HG02610 (cell line): ENCODE results near the gene PKIB.
"Not testable (repeated sequence)": the region's sequence is repeated elsewhere in the genome, so short reads cannot be mapped to it uniquely, and the experiment has no call there.

Experiments used
- ATAC-seq: cut with Tn5 transposase; IDR thresholded peaks from one replicate; pipeline ENCODE4 v1.9.1; 2021; ENCODE audit warnings: mild to moderate bottlenecking, moderate library complexity; ENCODE audit not compliant: unreplicated experiment

The PKIB gene

GRCh38 chr6:122620428-122620827, 10.2 kb downstream of the PKIB start:
- ATAC-seq, result no peak

GRCh38 chr6:122620902-122621301, 10.7 kb downstream of the PKIB start:
- ATAC-seq, result no peak

- ATAC-seq, result no peak
Measured at GRCh38 chr6:122621638-122622037, 11.4 kb downstream of the PKIB start.

- no peak for ATAC-seq
Measured at GRCh38 chr6:122622479-122622878, 12.3 kb downstream of the PKIB start.

- ATAC-seq, result no peak
Measured at GRCh38 chr6:122623279-122623678, 13.1 kb downstream of the PKIB start.

GRCh38 chr6:122624853-122625252, 14.6 kb downstream of the PKIB start:
- no peak for ATAC-seq

- no peak for ATAC-seq
Measured at GRCh38 chr6:122628714-122629113, 18.5 kb downstream of the PKIB start.

GRCh38 chr6:122631571-122632249, 21.5 kb downstream of the PKIB start:
- ATAC-seq, result no peak

GRCh38 chr6:122640366-122640765, 30.2 kb downstream of the PKIB start:
- ATAC-seq, result no peak

GRCh38 chr6:122641819-122642218, 31.6 kb downstream of the PKIB start:
- no peak for ATAC-seq

- not testable (repeated sequence) for ATAC-seq
Measured at GRCh38 chr6:122642604-122643003, 32.4 kb downstream of the PKIB start.

GRCh38 chr6:122645256-122645655, 35.1 kb downstream of the PKIB start:
- ATAC-seq, result no peak

- no peak for ATAC-seq
Measured at GRCh38 chr6:122647765-122648164, 37.6 kb downstream of the PKIB start.

- ATAC-seq, result no peak
Measured at GRCh38 chr6:122648726-122649125, 38.5 kb downstream of the PKIB start.

- no peak for ATAC-seq
Measured at GRCh38 chr6:122649701-122650100, 39.5 kb downstream of the PKIB start.

GRCh38 chr6:122650403-122650802, 40.2 kb downstream of the PKIB start:
- ATAC-seq, result no peak

GRCh38 chr6:122651031-122651430, 40.8 kb downstream of the PKIB start:
- ATAC-seq, result no peak

- no peak for ATAC-seq
Measured at GRCh38 chr6:122651604-122652003, 41.4 kb downstream of the PKIB start.

- ATAC-seq, result no peak
Measured at GRCh38 chr6:122652431-122652830, 42.2 kb downstream of the PKIB start.

GRCh38 chr6:122653094-122653493, 42.9 kb downstream of the PKIB start:
- no peak for ATAC-seq

GRCh38 chr6:122654012-122654411, 43.8 kb downstream of the PKIB start:
- ATAC-seq, result no peak

GRCh38 chr6:122657601-122658000, 47.4 kb downstream of the PKIB start:
- no peak for ATAC-seq

- ATAC-seq, result no peak
Measured at GRCh38 chr6:122660296-122660695, 50.1 kb downstream of the PKIB start.
